GM21825 (cell line): ENCODE results near the gene AHCY.
"Not testable (repeated sequence)": the region's sequence is repeated elsewhere in the genome, so short reads cannot be mapped to it uniquely, and the experiment has no call there.

Experiments
- ATAC-seq: cut with Tn5 transposase; IDR thresholded peaks from one replicate; pipeline ENCODE4 v1.9.1; 2021; ENCODE audit warnings: mild to moderate bottlenecking, moderate library complexity; ENCODE audit not compliant: unreplicated experiment

The AHCY gene

DNA sequence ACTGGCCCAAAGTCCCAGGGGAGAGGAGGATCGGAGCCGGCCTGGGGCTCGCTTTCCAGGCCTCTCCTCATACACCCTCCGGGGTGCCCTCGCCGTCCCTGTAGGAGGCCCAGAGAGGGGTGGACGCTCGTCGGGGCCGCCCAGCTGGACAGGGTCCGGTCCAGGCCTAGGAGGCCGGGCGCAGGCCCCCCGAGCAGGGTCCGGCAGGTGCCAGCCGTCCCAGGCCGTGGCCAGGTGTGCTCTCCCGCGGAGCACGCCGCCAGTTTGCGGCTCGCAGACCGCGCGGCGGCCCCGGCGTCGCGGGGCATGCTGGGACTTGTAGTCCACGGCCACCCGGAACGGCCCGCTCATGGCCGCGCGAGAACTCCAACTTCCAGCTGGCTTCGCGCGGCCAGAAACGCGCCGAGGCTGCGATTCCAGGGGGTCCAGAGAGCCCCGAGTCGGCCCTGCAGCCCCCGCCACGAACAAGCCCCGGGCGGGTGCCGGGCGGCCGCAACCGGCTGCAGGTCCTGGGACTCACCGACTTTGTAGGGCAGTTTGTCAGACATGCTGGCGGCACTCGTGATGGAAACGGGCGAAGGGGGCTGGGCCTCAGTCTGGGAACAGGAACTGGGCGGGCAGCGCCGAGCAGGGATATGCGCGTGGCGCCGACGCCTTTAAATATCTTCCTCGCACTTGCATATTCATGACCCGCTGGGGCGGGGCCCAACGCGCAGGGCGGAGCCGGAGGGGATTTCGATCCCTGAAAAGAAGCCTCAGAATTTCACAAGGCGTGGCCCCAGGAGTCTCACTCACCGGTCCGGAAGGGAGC lies at the start of gene AHCY:
AHCY (minus strand) TSS at position 633 of the 811 bp plus-strand sequence; CDS start at position 548, 85 bp downstream.
- ATAC-seq = peak; percentile 87

DNA sequence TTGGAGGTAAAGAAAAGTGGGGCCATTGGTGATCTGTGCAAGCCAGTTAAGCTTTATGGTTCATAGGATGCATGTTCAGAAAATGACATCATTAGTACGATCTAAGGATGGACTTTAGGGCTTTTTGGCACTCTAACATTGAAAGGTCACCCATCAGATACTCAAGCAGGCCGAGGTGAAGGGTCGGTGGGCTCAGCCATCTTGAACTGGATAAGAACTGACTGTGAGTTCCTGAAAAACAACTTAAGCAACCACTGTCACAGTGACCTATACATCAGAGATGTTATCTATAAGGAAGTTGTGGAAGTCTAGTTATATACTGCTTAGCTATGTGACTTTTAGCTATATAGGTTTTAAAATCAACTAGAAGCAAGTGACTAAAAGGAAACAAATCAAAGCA lies 46.9 kb upstream of the AHCY start:
- no peak for ATAC-seq

DNA sequence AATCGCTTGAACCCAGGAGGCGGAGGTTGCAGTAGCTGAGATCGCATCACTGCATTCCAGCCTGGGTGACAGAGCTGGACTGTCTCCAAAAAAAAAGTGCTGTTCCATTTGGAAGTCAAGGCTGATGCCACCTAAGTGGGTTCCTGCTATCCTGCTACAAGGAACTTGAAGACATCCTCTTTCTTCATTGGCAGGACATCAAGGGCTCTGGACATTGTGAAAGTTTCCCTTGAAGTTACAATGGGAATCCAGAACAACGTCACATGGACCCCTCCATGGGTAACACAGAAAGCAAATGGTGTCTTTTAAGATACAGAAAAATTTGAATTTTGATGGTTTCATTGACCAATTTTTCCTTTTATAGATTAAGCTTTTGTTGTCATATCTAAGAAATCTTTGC lies 44.4 kb upstream of the AHCY start:
- no peak for ATAC-seq

DNA sequence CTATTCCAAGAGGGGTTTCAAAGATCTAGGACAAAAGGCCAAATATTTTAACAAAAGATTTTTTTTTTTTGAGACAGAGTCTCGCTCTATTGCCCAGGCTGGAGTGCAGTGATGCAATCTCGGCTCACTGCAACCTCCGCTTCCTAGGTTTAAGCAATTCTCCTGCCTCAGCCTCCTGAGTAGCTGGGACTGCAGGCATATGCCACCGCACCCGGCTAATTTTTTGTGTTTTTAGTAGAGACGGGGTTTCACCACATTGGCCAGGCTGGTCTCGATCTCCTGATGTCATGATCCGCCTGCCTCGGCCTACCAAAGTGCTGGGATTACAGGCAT lies 43.3 kb upstream of the AHCY start:
- not testable (repeated sequence) for ATAC-seq

DNA sequence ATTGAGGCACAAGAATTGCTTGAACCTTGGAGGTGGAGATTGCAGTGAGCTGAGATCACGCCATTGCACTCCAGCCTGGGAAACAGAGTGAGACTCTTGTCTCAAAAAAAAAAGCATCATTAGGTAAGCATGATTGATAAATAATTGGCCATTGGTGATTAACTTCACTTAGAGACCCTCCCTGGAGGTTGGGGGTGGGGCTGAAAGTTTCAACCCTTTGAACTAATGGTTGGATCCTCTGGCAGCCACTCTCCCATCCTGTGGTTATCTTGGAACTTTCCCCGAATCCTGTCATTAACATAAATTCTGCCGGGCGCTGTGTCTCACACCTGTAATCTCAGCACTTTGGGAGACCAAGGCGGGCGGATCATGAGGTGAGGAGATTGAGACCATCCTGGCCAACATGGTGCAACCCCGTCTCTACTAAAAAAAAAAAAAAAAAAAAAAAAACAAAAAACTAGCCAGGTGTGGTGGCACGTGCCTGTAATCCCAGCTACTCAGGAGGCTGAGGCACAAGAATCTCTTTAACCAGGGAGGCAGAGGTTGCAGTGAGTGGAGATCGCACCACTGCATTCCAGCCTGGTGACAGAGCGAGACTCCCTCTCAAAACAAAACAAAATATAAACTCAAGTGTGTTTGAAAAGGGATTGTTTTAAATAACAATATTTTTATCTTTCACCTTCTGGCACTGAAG lies 42.8 kb upstream of the AHCY start:
- not testable (repeated sequence) for ATAC-seq

DNA sequence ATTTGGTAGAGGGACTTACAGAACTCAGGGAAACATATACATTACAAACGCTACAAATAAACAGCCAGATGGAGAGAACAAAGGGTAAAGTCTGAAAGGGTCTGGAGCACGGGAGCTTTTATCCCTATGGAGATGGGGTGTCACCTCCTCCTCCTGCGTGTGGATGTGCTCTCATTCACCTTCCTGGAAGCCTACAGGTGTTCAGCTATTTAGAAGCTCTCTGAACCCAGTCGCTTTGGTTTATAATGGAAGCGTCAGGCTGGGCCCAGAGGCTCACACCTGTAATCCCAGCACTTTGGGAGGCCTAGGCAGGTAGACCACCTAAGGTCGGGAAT lies 42.2 kb upstream of the AHCY start:
- no peak for ATAC-seq

DNA sequence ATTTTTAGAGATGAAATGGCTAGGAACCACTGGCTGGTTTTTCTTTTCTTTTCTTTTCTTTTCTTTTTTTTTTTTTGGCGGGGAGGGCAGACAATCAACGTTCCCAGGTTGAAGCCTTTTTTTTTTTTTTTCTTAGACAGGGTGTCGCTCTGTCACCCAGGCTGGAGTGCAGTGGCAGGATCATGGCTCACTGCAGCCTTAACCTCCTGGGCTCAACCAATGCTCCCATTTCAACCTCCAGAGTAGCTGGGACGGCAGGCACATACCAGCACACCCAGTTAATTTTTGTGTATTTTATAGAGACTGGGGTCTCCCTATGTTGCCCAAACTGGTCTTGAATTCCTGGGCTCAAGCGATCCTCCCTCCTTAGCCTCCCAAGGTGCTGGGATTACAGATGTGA lies 41.1 kb upstream of the AHCY start:
- ATAC-seq = no peak

DNA sequence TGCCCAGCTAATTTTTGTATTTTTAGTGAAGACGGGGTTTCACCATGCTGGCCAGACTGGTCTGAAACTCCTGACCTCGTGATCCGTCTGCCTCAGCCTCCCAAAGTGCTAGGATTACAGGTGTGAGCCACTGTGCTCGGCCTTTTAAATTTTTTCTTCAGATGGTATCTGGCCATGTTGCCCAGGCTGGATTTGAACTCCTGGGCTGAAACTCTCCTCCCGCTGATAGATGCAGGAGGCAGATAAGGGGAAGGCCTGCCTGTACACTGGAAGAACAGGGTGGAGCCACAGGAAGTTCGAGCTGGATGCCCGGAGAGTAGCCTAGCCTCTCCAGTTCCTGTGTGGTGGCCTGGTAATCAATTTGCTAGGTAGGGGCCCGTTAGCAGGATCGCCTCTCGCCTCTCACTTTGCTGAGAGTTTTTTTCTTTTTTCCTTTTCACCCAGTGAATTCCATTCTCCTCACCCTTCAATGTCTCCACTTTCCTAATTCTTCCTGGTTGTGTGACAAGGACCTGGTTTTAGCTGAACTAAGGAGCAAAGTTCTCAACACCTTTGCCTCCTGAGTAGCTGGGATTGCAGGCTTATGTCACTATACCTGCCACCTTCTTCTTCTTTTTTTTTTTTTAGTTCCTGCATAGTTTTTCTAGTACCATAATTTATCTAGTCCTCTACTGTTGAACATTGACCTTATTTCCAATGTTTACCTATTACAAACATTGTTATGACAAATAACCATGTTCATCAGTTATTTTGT lies 40.5 kb upstream of the AHCY start:
- ATAC-seq = no peak

DNA sequence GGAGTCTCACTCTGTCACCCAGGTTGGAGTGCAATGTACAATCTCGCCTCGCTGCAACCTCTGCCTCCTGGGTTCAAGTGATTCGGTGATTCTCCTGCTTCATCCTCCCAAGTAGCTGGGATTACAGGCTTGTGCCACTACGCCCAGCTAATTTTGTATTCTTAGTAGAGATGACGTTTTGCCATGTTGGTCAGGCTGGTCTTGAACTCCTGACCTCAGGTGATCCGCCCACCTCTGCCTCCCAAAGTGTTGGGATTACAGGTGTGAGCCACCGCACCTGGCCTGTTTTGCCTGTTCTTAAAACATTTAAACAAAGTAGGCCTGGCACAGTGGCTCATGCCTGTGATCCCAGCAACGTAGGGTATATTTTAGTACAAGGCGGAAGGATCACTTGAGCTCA lies 38.0 kb upstream of the AHCY start:
- ATAC-seq = not testable (repeated sequence)

DNA sequence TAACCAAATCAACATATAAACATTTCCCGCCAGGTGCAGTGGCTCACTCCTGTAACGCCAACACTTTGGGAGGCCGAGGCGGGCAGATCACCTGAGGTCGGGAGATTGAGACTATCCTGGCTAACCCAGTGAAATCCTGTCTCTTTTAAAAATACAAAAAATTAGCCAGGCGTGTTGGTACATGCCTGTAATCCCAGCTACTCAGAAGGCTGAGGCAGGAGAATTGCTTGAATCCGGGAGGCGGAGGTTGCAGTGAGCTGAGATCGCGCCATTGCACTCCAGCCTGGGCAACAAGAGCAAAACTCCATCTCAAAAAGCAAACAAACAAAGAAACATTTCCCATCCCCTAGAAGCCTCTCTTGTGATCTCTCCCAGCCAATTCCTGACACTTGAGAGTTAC lies 37.6 kb upstream of the AHCY start:
- ATAC-seq = not testable (repeated sequence)

DNA sequence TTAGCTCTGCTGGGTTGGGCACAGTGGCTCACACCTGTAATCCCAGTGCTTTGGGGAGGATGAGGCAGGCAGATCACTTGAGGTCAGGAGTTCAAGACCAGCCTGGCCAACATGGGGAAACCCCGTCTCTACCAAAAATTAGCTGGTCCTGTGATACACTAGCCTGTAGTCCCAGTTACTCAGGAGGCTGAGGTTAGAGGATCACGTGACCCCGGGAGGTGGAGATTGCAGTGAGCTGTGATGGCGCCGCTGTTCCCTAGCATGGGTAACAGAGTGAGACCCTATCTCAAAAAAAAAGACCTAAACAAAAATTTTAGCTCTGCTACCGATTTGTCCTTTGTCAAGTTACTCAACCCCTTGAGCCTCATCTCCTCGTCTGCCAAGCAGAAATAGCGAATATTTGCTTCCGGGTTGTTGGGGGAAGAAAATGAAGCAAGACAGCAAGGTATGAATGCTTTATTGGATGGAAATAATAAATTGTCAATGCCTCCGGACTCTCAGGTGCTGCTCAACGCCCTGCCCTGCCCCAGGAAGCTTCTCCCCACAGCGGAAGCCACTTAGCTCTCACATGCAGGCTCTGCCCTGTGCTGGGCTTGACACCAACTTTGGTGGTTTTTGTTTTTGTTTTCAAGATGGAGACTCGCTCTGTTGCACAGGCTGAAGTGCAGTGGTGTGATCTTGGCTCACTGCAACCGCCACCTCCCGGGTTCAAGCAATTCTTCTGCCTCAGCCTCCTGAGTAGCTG lies 35.0 kb upstream of the AHCY start:
- no peak for ATAC-seq

DNA sequence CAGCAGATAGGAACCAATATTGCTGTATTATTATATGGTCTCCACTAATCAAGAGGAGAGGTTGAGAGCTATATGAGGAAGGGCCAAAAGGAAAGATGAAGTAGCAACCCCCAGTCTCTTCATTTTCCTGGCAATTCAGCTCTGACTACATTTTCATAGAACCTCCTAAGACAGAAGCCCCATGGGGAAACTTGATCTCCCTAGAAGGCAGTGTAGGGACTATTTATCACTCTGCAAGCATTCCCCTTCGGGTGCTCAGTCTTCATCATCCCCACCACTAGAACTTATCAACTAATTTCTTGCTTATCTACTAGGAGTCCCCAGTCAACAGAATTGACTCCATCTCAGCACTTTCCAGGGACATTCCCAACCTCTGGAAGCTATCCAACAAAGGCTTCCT lies 34.4 kb upstream of the AHCY start:
- no peak for ATAC-seq

DNA sequence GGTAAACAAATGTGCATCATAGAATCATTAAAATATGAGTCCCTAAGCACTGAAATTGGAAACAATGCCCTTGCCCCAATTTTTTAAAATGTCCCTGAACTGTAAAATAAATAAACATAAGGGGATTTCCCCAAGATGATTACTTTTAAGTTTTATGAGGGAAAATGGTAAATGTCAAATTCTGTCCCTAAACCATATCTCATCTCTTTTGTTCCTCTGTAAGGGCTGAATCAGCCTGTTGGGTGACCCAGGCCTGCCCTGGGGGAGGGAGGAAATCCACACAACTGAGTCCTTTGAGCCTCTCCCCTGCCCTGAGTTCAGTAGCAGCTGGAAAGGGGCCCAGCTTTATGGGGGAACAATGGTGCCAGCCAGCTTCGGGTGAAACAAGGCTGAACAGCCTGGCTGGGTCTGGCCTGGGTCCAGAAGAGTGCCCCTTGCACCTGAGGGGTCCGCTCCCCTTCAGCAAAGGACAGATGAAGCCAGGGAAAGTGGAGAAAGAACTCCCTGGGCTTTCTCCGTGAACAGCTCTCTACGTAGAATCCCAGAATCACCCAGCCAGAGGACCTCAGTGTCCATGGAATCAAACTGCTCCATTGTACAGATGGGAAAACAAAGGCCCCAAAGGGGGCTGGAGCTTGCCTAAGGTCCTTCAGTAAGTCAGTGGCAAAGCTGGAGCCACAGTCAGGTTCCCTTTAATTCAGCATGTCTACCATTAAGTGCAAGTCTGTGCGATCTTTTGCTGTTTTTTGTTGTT lies 31.7 kb upstream of the AHCY start:
- no peak for ATAC-seq

DNA sequence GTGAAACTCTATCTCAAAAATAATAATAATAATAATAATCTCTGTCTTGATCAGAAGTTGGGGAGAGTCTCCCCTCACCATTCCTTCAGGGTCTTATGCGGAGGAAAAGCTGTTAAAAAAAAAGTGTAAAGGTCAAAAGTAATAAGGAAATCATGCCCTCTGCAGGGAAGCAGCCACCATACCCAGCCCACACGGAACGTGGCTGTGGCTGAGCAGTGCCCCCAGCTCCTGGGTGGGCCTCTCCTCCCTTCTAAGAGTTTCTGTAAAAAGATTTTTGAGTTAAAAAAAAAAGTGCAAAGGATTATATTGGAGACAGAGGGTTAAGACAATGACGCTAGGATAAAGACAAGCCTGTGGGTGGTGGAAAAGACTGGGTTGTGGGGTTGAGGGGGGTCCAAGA lies 30.6 kb upstream of the AHCY start:
- no peak for ATAC-seq

DNA sequence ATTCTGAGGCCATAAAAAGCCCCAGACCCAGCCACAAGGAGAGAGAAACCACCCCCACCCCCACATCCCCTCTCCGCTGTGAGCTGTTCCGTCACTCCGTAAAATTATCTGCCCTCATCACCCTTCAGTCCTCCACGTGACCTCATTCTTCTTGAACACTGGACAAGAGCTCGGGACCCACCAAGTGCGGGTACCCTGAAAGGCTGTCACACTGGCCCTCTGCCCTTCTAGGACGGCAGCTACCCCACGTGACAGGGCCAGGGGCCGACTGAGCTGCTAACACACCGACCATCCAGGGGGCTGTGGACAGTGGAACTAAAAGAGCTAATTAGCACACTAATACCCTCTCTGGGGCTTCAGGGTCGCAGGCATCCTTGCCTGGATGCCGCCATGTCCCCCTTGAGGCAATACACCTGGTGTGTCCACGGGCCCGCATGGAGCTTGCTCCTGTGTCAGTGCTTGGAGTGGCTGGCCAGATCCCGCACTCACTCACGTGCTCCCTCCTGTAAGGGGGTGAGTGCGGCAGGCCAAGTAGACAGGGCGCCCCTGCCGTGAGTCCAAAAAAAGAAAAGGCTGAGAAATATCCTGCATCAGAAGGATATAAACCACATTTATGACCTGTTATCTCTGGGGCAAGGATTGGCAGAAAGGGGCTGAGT lies 29.2 kb upstream of the AHCY start:
- no peak for ATAC-seq

DNA sequence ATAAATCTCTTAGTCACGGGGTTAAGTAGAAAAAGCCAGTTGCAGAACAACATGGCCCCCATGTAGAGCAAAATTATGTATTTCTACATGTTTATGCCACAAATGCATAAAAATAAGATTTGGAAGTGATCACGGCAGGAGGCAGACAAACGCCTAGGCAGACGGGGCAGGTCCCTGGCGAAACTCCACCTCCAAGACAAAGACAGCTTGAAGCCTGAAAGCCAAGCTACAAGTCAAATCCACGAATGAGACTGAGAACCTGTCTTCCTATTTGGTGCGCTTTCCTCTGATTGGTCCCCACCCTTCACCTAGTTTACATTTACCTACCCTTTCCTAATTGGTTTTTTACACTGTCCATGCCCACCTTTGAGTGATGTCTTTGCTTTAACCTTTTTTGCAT lies 28.7 kb upstream of the AHCY start:
- ATAC-seq = no peak

DNA sequence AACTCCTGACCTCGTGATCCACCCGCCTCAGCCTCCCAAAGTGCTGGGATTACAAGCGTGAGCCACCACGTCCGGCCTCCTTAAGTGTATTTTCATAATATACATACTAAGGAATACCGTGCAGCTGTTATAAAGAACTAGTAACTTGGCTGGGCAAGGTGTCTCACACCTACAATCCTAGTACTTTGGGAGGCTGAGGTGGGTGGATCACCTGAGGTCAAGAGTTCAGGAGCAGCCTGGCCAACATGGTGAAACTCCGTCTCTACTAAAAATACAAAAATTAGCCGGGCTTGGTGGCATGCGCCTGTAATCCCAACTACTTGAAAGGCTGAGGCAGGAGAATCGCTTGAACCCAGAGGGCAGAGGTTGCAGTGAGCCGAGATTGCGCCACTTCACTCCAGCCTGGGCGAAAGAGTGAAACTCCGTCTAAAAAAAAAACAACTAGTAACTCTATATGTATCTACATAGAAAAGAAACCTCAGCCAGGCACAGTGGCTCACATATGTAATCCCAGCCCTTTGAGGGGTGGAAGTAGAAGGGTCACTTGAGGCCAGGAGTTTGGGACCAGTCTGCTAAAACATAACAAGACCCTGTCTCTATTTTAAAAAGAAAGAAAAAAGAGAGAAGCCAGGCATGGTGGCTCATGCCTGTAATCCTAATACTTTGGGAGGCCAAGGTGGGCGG lies 27.8 kb upstream of the AHCY start:
- not testable (repeated sequence) for ATAC-seq

DNA sequence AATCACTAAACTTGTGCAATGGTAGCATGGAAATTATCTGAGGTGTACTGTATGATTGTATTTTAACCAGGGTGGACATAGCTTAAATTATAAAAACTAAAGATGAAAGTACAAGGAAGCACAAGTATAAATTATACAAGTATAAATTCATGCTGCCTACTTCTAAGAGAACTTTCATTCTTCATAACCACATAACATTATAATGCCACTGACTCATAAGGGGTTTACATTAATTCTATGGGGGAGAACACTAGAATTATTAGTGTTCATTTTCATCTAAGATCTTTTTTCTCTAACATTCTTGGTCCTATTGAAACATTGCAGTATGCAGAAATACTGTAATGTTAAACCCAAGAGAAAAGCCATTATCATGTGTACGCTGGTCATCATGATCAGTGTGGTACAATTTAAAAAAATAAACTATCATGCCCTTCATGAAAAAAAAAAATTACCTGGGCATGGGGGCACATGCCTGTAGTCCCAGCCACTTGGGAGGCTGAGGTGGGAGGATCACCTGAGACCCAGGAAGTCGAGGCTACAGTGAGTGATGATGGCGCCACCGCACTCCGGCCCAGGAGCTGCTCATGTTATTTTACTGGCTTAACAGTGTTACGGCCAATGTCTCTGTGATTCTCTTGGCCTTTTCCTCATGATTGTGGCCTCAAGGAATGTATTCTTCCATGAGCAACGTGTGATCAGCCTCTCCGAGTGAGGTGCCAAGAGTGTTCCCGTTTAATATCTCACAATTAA lies 25.9 kb upstream of the AHCY start:
- no peak for ATAC-seq

DNA sequence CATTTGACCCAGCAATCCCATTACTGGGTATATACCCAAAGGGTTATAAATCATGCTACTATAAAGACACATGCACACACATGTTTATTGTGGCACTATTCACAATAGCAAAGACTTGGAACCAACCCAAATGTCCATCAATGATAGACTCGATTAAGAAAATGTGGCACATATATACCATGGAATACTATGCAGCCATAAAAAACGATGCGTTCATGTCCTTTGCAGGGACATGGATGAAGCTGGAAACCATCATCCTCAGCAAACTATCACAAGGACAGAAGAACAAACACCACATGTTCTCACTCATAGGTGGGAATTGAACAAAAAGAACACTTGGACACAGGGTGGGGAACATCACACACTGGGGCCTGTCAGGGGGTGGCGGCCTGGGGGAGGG lies 25.1 kb upstream of the AHCY start:
- not testable (repeated sequence) for ATAC-seq
